Measurements from ENCODE around the gene PTPN5.

DNA sequence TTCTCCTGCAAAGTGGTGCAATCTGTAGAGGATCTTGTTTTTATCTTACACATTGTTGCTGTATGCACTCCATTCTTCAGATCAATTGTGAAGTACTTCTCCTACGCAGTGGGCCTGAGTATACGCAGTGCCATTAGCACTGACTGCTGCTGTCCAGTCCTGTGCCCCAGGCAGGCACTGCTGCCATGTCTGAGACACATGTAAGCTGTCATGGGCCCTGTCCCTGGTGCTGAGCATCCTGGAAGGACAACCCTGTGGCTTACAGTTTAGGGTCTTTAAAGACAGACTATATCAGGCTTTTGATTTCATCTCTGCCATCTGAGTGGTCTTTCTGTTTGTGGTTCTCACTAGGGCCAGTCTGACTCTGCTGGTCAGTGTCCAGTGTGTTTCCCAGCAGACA lies 44.8 kb upstream of the PTPN5 start:
- TF ChIP-seq GATA2 (IDR thresholded peaks at IDR 0.05; ENCODE audit: low read depth, low read length) (no peak), GATA3 (IDR thresholded peaks at IDR 0.05; ENCODE audit: low read depth, low read length) (no peak)

Measured in SH-SY5Y (cell line).